HCT116 (cell line): ENCODE measurements around the gene TMCO1. TPM values are rescaled to one million over a fixed set of nuclear protein-coding genes. Genes with fewer than 3 reads are reported as not detected.
"Not testable (repeated sequence)": the region's sequence is repeated elsewhere in the genome, so short reads cannot be mapped to it uniquely, and the experiment has no call there.

Source experiments
- ATAC-seq: fragments of 200-7000 bp; cut with Tn5 transposase; 2 replicates; pipeline ENCODE4 v1.9.1; 2020; ENCODE audit warnings: mild to moderate bottlenecking, moderate library complexity
- BruUV-seq: library from RNA; stranded (reverse); fragments of 400-500 nt; replicated peaks from 2 replicates; lab custom pipeline; 2021; lab: Mats Ljungman, UMichigan
- CTCF ChIA-PET: fragments of 300-600 bp; sonication (Branson Sonifier 250); formaldehyde crosslinking; loops from one replicate; lab custom pipeline; 2021; ENCODE audit warnings: antibody characterized with exemption; lab: Charles Lee
- POLR2A ChIA-PET: fragments of 300-600, 350-600 bp; sonication (Branson Sonifier 250); formaldehyde crosslinking; loops from one replicate; lab custom pipeline; 2021; ENCODE audit warnings: antibody characterized with exemption; lab: Charles Lee
- RAD21 ChIA-PET, 2 experiments: fragments of 300-600 bp; sonication (Branson Sonifier 250); formaldehyde crosslinking; loops; one replicate each; lab custom pipeline; 2023; ENCODE audit warnings: low total read pairs in 2 of 2; ENCODE audit not compliant: uncharacterized antibody in 2 of 2, unreplicated experiment in 2 of 2, low non-redundant PET in 1 of 2; lab: Charles Lee
- DNase-seq: peaks from one replicate; pipeline ENCODE4 v3.0.0-alpha.2; 2010; ENCODE audit warnings: low read depth, low spot score
- H2AFZ ChIP-seq: fragments of 200-600 bp; shearing (Covaris generic), sonication (generic); 2 replicates; pipeline ENCODE4 v1.6.1; 2017; ENCODE audit warnings: low read depth, mixed run types, mixed read lengths, antibody characterized with exemption, low read length; ENCODE audit not compliant: poor library complexity, severe bottlenecking
- H3K27ac ChIP-seq: 2 replicates; pipeline ENCODE4 v1.5.1; 2012; ENCODE audit warnings: low read depth, low read length
- H3K27me3 ChIP-seq: fragments of 200-600 bp; sonication (generic); 2 replicates; pipeline ENCODE4 v1.6.1; 2016; ENCODE audit warnings: mixed run types, low read length, mixed read lengths; ENCODE audit not compliant: insufficient read depth
- H3K36me3 ChIP-seq, 2 experiments: fragments of 200-500 bp in 1 of 2; fragments of 200-600 bp in 1 of 2; sonication (Bioruptor generic) in 1 of 2; sonication (generic) in 1 of 2; 2 replicates each; pipeline versions ENCODE4 v1.5.1 to v1.6.1; 2014 to 2016; ENCODE audit warnings: low read length in 2 of 2, inconsistent platforms in 1 of 2, mixed read lengths in 1 of 2, mixed run types in 1 of 2; ENCODE audit not compliant: insufficient read depth in 2 of 2, control insufficient read depth in 1 of 2
- H3K4me1 ChIP-seq, 2 experiments: fragments of 200-600 bp in 1 of 2; sonication (generic) in 1 of 2; 2 replicates each; pipeline versions ENCODE4 v1.5.1 to v1.6.1; 2012 to 2017; ENCODE audit warnings: low read length in 2 of 2, inconsistent platforms in 1 of 2, mild to moderate bottlenecking in 1 of 2, mixed read lengths in 1 of 2, mixed run types in 1 of 2, moderate library complexity in 1 of 2; ENCODE audit not compliant: insufficient read depth in 2 of 2, control insufficient read depth in 1 of 2
- H3K4me2 ChIP-seq: fragments of 200-600 bp; sonication (generic); 2 replicates; pipeline ENCODE4 v1.6.1; 2017; ENCODE audit warnings: mixed run types, low read length, mixed read lengths
- H3K4me3 ChIP-seq, 2 experiments: fragments of 200-600 bp in 1 of 2; sonication (generic) in 1 of 2; replicated peaks in 1 of 2; 2 replicates each; pipeline ENCODE4 v1.5.1; 2011 to 2016; ENCODE audit warnings: low read length in 2 of 2, control low read depth in 1 of 2, low read depth in 1 of 2, mild to moderate bottlenecking in 1 of 2, mixed read lengths in 1 of 2, mixed run types in 1 of 2
- H3K79me2 ChIP-seq: fragments of 200-600 bp; sonication (generic); 2 replicates; pipeline ENCODE4 v1.6.1; 2017; ENCODE audit warnings: mild to moderate bottlenecking, mixed run types, low read length, moderate library complexity, mixed read lengths; ENCODE audit not compliant: insufficient read depth
- H3K9ac ChIP-seq: fragments of 200-600 bp; sonication (generic); 2 replicates; pipeline ENCODE4 v1.6.1; 2016; ENCODE audit warnings: low read length, mixed read lengths
- H3K9me2 ChIP-seq: fragments of 200-600 bp; sonication (generic), shearing (Covaris generic); 2 replicates; pipeline ENCODE4 v1.6.1; 2017; ENCODE audit warnings: mixed run types, mild to moderate bottlenecking, moderate library complexity; ENCODE audit not compliant: insufficient read depth
- H3K9me3 ChIP-seq, 2 experiments: fragments of 200-500 bp in 1 of 2; fragments of 200-600 bp in 1 of 2; sonication (Bioruptor generic) in 1 of 2; sonication (generic) in 1 of 2; 2 replicates each; pipeline ENCODE4 v1.6.1; 2014 to 2017; ENCODE audit warnings: low read length in 2 of 2, mixed read lengths in 2 of 2, inconsistent platforms in 1 of 2, low read depth in 1 of 2, mild to moderate bottlenecking in 1 of 2, mixed run types in 1 of 2, moderate library complexity in 1 of 2; ENCODE audit not compliant: control insufficient read depth in 1 of 2, insufficient read depth in 1 of 2
- H4K20me1 ChIP-seq: fragments of 200-600 bp; sonication (generic), shearing (Covaris generic); 2 replicates; pipeline ENCODE4 v1.6.1; 2017; ENCODE audit warnings: mixed run types, mild to moderate bottlenecking, moderate library complexity; ENCODE audit not compliant: insufficient read depth
- CBX3 ChIP-seq: IDR thresholded peaks from 2 replicates; pipeline ENCODE4 v1.6.1; 2012; ENCODE audit warnings: low read depth
- CEBPB ChIP-seq: IDR thresholded peaks from 2 replicates; pipeline ENCODE4 v1.6.1; 2012; ENCODE audit warnings: low read depth
- EZH2 ChIP-seq: fragments of 200-600 bp; sonication (generic); IDR thresholded peaks from 2 replicates; pipeline ENCODE4 v1.6.1; 2017; ENCODE audit warnings: antibody characterized with exemption, mixed run types
- JUND ChIP-seq: IDR thresholded peaks from 2 replicates; pipeline ENCODE4 v1.6.1; 2012
- POLR2A ChIP-seq: IDR thresholded peaks from 2 replicates; pipeline ENCODE4 v1.7.0; 2011; ENCODE audit warnings: borderline replicate concordance; ENCODE audit not compliant: insufficient read depth, insufficient read length; ENCODE audit errors: extremely low read depth
- POLR2AphosphoS5 ChIP-seq: IDR thresholded peaks from 2 replicates; pipeline ENCODE4 v1.6.1; 2011; ENCODE audit warnings: mild to moderate bottlenecking, low read depth, low read length, moderate library complexity
- RAD21 ChIP-seq: IDR thresholded peaks from 2 replicates; pipeline ENCODE4 v1.6.1; 2012; ENCODE audit warnings: low read depth, mild to moderate bottlenecking
- REST ChIP-seq: IDR thresholded peaks from 2 replicates; pipeline ENCODE4 v1.6.1; 2012; ENCODE audit warnings: low read depth
- SIN3A ChIP-seq: IDR thresholded peaks from 2 replicates; pipeline ENCODE4 v1.6.1; 2012; ENCODE audit warnings: low read depth
- SRF ChIP-seq: IDR thresholded peaks from 2 replicates; pipeline ENCODE4 v1.6.1; 2012; ENCODE audit warnings: low read depth
- ZNF274 ChIP-seq: fragments of 200-500 bp; sonication (Bioruptor generic); IDR thresholded peaks from 2 replicates; pipeline ENCODE4 v1.6.1; 2014; ENCODE audit warnings: mild to moderate bottlenecking, low read depth, low read length, inconsistent platforms
- intact Hi-C: fragments of 100-400 bp; cut with micrococcal nuclease; formaldehyde crosslinking; loops from 2 replicates; pipeline ENCODE4 v1.10.0; 2022
- total RNA-seq: library from RNA; stranded (reverse); gene quantifications from one replicate; pipeline ENCODE4 v1.2.1, GENCODE V29; 2021; ENCODE audit not compliant: unreplicated experiment
- TF ChIP-seq, protein P1 (sequence below): IDR thresholded peaks from 2 replicates; pipeline ENCODE4 v1.6.1; 2012

TMCO1 gene
- total RNA-seq, 1 experiment from 2014 or later: 61.2 TPM

GRCh38 chr1:165703648-165704047 lies 65.0 kb downstream of the TMCO1 start:
- H3K9ac ChIP-seq: no peak overlapping the region
- no peaks in the 10 kb centered on the region for H3K9me2 ChIP-seq
- RAD21 ChIA-PET: no interaction called here
- no peaks in the 10 kb centered on the region for H4K20me1 ChIP-seq
- CTCF ChIA-PET: no interaction called here
- no peak overlapping the region for H3K4me3 ChIP-seq
- intact Hi-C loops: no loop called here
- no peak for TF ChIP-seq POLR2A
- no peak for TF ChIP-seq SRF
- no peaks in the 10 kb centered on the region for H3K9me3 ChIP-seq
- H3K79me2 ChIP-seq: no peaks in the 10 kb centered on the region
- no peaks in the 10 kb centered on the region for H3K36me3 ChIP-seq
- no peak overlapping the region for H3K27ac ChIP-seq
- H2AFZ ChIP-seq: no peak overlapping the region
- DNase-seq (no peak), ATAC-seq (no peak)
- no peak overlapping the region for H3K4me2 ChIP-seq
- H3K27me3 ChIP-seq: no peaks in the 10 kb centered on the region
- peaks cover 0 to 3% of the 10 kb centered on the region in 2 experiments; a peak in 2 of 4 replicates for H3K4me1 ChIP-seq
- POLR2A ChIA-PET: no interaction called here
- no TSS peak for BruUV-seq

GRCh38 chr1:165701922-165702321 lies 66.7 kb downstream of the TMCO1 start:
- intact Hi-C loops, H3K4me3 ChIP-seq, H3K79me2 ChIP-seq, DNase-seq, H2AFZ ChIP-seq, ATAC-seq, BruUV-seq, H4K20me1 ChIP-seq, H3K9me2 ChIP-seq, RAD21 ChIA-PET, H3K36me3 ChIP-seq, POLR2A ChIA-PET, H3K9ac ChIP-seq, H3K27ac ChIP-seq, H3K9me3 ChIP-seq, H3K27me3 ChIP-seq, CTCF ChIA-PET, H3K4me2 ChIP-seq: not testable (repeated sequence)
- H3K4me1 ChIP-seq: peaks cover 2 to 11% of the 10 kb centered on the region in 2 experiments; a peak in 3 of 4 replicates

GRCh38 chr1:165699577-165699976 lies 69.1 kb downstream of the TMCO1 start:
- H3K79me2 ChIP-seq: peaks cover 28% of the 10 kb centered on the region
- H4K20me1 ChIP-seq: no peaks in the 10 kb centered on the region
- ChIA-PET CTCF (no interaction called here), RAD21 (no interaction called here), POLR2A (no interaction called here)
- no peaks in the 10 kb centered on the region for H3K9me3 ChIP-seq
- H3K9ac ChIP-seq: no peak overlapping the region
- H3K4me3 ChIP-seq: no peak overlapping the region
- ATAC-seq (no peak), DNase-seq (no peak)
- intact Hi-C loops: loop anchor here (5.0 kb wide), 2 partner anchors 67 to 97 kb away; partner anchors contain the start of gene MGST3
- no peaks in the 10 kb centered on the region for H3K27me3 ChIP-seq
- peak overlapping the region; percentile 75 for H3K4me2 ChIP-seq
- no peak overlapping the region for H3K27ac ChIP-seq
- H3K36me3 ChIP-seq: no peaks in the 10 kb centered on the region
- H3K4me1 ChIP-seq: peaks cover 12 to 23% of the 10 kb centered on the region in 2 experiments
- BruUV-seq: no TSS peak
- H3K9me2 ChIP-seq: no peaks in the 10 kb centered on the region
- H2AFZ ChIP-seq: no peak overlapping the region
- no peak for TF ChIP-seq CEBPB
- no peak for TF ChIP-seq REST
- TF ChIP-seq JUND: no peak
- no peak for TF ChIP-seq CBX3
- TF ChIP-seq EZH2: no peak
- TF ChIP-seq RAD21: no peak
- TF ChIP-seq, protein P1, sequence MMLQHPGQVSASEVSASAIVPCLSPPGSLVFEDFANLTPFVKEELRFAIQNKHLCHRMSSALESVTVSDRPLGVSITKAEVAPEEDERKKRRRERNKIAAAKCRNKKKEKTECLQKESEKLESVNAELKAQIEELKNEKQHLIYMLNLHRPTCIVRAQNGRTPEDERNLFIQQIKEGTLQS: no peak
- no peak for TF ChIP-seq SIN3A
- TF ChIP-seq ZNF274: no peak
- no peak for TF ChIP-seq POLR2A
- TF ChIP-seq POLR2AphosphoS5: no peak
- TF ChIP-seq SRF: no peak
